ENCODE data around the gene RTCB. TPM values are rescaled to one million over a fixed set of nuclear protein-coding genes. Genes with fewer than 3 reads are reported as not detected.

RTCB gene
- total RNA-seq, 1 experiment from 2014 or later = 101 TPM

DNA sequence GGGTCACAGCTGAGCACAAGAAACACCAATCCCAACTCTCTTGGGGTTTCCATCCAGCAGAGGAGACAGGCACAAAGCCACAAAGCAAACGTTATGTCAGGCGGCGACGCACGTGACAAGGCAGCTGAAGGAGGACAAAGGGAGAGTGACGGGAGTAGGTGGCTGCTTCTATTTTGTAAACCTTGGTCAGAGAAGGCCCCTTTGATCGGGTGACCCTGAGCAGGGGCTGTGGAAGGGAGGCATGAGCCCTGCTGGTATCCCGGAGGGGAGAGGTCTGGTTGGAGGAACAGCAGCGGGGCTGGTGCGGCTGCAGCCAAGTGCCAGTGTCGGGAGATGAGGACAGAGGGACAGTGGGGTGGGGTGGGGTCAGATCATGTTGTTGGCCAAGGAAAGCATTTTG is 71.6 kb downstream of the RTCB start:
- Histone ChIP-seq H4K5ac (ENCODE audit: insufficient read length, low read depth, low read length) (no peak overlapping the region), H3K9ac (ENCODE audit: extremely low read depth, insufficient read length, low read length) (no peak overlapping the region), H3K4me1 (ENCODE audit: insufficient read depth, low read length) (no peaks in the 10 kb centered on the region), H2BK12ac (ENCODE audit: insufficient read length, low read depth, low read length) (no peak overlapping the region), H3K18ac (ENCODE audit: insufficient read length, low read depth, low read length) (no peak overlapping the region), H3T11ph (ENCODE audit: low read length) (no peak overlapping the region), H3K27ac (ENCODE audit: insufficient read length, low read depth, low read length) (no peak overlapping the region), H3K27me3 (ENCODE audit: insufficient read depth, low read length) (no peaks in the 10 kb centered on the region), H3K23ac (ENCODE audit: insufficient read length, low read depth, low read length) (no peak overlapping the region), H2BK15ac (ENCODE audit: low read depth, low read length) (no peak overlapping the region), H3K79me2 (ENCODE audit: insufficient read depth, low read length) (no peaks in the 10 kb centered on the region), H3K23me2 (ENCODE audit: insufficient read length, low read depth, low read length, poor library complexity, severe bottlenecking) (no peaks in the 10 kb centered on the region), H2BK20ac (ENCODE audit: low read depth, low read length, poor library complexity, severe bottlenecking) (no peak overlapping the region), H2AK5ac (ENCODE audit: insufficient read length, low read length) (no peak overlapping the region), H3K56ac (ENCODE audit: insufficient read length, low read depth, low read length) (no peak overlapping the region), H2BK5ac (ENCODE audit: insufficient read length, low read length) (no peak overlapping the region), H3K4ac (ENCODE audit: low read depth, low read length) (no peak overlapping the region), H4K20me1 (ENCODE audit: control insufficient read depth, insufficient read depth, insufficient read length) (no peaks in the 10 kb centered on the region), H4K8ac (replicated peaks; ENCODE audit: insufficient read length, low read depth, low read length) (no peak overlapping the region), H3K14ac (ENCODE audit: insufficient read depth, low read length) (no peak overlapping the region), H3K4me2 (ENCODE audit: insufficient read depth, insufficient read length, low read length) (no peak overlapping the region), H3K79me1 (ENCODE audit: insufficient read depth, low read depth, low read length, poor library complexity, severe bottlenecking) (no peaks in the 10 kb centered on the region), H2AFZ (ENCODE audit: low read length) (no peak overlapping the region), H3K9me3 (ENCODE audit: control insufficient read depth, low read depth, low read length) (no peaks in the 10 kb centered on the region), H4K91ac (ENCODE audit: insufficient read length, low read depth, low read length) (no peak overlapping the region), H2BK120ac (ENCODE audit: low read depth, low read length, poor library complexity, severe bottlenecking) (no peak overlapping the region)
- peaks cover 14 to 27% of the 10 kb centered on the region in 2 experiments for H3K4me1 Mint-ChIP-seq
- peaks cover 45% of the 10 kb centered on the region for H3K27me3 Mint-ChIP-seq (ENCODE audit: low read depth)
- H3K4me3 Mint-ChIP-seq = no peak overlapping the region
- no peak for DNase-seq
- H3K36me3 Mint-ChIP-seq (ENCODE audit: insufficient read depth in 1 of 3, low read depth in 3 of 3) = no peaks in the 10 kb centered on the region
- TF ChIP-seq, protein P1, sequence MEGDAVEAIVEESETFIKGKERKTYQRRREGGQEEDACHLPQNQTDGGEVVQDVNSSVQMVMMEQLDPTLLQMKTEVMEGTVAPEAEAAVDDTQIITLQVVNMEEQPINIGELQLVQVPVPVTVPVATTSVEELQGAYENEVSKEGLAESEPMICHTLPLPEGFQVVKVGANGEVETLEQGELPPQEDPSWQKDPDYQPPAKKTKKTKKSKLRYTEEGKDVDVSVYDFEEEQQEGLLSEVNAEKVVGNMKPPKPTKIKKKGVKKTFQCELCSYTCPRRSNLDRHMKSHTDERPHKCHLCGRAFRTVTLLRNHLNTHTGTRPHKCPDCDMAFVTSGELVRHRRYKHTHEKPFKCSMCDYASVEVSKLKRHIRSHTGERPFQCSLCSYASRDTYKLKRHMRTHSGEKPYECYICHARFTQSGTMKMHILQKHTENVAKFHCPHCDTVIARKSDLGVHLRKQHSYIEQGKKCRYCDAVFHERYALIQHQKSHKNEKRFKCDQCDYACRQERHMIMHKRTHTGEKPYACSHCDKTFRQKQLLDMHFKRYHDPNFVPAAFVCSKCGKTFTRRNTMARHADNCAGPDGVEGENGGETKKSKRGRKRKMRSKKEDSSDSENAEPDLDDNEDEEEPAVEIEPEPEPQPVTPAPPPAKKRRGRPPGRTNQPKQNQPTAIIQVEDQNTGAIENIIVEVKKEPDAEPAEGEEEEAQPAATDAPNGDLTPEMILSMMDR (conservative IDR thresholded peaks at IDR 0.05) = no peak
- no peaks in the 10 kb centered on the region for H3K9me3 Mint-ChIP-seq
- no CpG with 5 or more reads among the region's 11 CpGs for WGBS (ENCODE audit: extremely low coverage, insufficient read length, low lambda C conversion rate)
- peak overlapping the region in 1 of 3 experiments; percentile 76; a peak in 1 of 7 replicates for H3K27ac Mint-ChIP-seq

Measured in H9 (cell line).